Measurements from ENCODE around the gene FAM83G. TPM values are rescaled to one million over a fixed set of nuclear protein-coding genes. Genes with fewer than 3 reads are reported as not detected.

FAM83G gene
- total RNA-seq, 1 experiment from 2014 or later: 31.4 TPM

DNA sequence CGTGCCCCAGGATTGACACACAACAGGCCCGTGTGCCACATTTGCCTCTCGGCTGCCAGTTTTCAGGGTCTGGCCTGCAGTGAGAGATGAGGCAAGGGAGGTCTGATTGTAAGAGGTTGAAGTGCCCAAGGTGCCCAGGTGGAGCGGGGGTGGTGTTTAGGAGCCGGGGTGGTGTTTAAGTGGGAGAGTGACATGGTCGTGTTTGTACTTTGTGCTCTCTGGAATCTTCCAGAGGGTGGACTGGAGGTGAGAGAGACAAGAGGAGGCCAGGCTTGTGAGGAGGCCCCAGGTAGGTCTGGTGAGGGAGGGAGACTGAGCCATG is 42.1 kb downstream of the FAM83G start:
- no peaks in the 10 kb centered on the region for H3K36me3 Mint-ChIP-seq
- ChIA-PET POLR2A (no interaction called here), CTCF (interaction anchor here (0.9 to 2.6 kb wide), 2 partner anchors 10 to 61 kb away, joined by 3 to 20 read pairs; partner anchors contain the start of gene SLC5A10)
- ATAC-seq (no peak), DNase-seq (ENCODE audit: low spot score) (no peak)
- H3K27me3 Mint-ChIP-seq (ENCODE audit: low read depth): no peaks in the 10 kb centered on the region
- H3K4me1 Mint-ChIP-seq: peaks cover 14% of the 10 kb centered on the region
- no peaks in the 10 kb centered on the region for H3K9me3 Mint-ChIP-seq
- no peak for TF ChIP-seq ZBTB21 (CRISPR knock-in tag; IDR thresholded peaks at IDR 0.05; ENCODE audit: borderline replicate concordance)
- no peak for TF ChIP-seq AR (CRISPR knock-in tag; IDR thresholded peaks at IDR 0.05)
- no peak for TF ChIP-seq ZNF671 (CRISPR knock-in tag; IDR thresholded peaks at IDR 0.05)
- no peak for TF ChIP-seq ZNF317 (CRISPR knock-in tag; IDR thresholded peaks at IDR 0.05; ENCODE audit: borderline replicate concordance, low read depth)
- no peak for TF ChIP-seq TP53 (CRISPR knock-in tag; IDR thresholded peaks at IDR 0.05)
- TF ChIP-seq SMAD3 (CRISPR knock-in tag; IDR thresholded peaks at IDR 0.05; ENCODE audit: borderline replicate concordance): no peak
- TF ChIP-seq, protein P1, sequence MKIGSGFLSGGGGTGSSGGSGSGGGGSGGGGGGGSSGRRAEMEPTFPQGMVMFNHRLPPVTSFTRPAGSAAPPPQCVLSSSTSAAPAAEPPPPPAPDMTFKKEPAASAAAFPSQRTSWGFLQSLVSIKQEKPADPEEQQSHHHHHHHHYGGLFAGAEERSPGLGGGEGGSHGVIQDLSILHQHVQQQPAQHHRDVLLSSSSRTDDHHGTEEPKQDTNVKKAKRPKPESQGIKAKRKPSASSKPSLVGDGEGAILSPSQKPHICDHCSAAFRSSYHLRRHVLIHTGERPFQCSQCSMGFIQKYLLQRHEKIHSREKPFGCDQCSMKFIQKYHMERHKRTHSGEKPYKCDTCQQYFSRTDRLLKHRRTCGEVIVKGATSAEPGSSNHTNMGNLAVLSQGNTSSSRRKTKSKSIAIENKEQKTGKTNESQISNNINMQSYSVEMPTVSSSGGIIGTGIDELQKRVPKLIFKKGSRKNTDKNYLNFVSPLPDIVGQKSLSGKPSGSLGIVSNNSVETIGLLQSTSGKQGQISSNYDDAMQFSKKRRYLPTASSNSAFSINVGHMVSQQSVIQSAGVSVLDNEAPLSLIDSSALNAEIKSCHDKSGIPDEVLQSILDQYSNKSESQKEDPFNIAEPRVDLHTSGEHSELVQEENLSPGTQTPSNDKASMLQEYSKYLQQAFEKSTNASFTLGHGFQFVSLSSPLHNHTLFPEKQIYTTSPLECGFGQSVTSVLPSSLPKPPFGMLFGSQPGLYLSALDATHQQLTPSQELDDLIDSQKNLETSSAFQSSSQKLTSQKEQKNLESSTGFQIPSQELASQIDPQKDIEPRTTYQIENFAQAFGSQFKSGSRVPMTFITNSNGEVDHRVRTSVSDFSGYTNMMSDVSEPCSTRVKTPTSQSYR (CRISPR knock-in tag; IDR thresholded peaks at IDR 0.05): no peak
- TF ChIP-seq, protein P2, sequence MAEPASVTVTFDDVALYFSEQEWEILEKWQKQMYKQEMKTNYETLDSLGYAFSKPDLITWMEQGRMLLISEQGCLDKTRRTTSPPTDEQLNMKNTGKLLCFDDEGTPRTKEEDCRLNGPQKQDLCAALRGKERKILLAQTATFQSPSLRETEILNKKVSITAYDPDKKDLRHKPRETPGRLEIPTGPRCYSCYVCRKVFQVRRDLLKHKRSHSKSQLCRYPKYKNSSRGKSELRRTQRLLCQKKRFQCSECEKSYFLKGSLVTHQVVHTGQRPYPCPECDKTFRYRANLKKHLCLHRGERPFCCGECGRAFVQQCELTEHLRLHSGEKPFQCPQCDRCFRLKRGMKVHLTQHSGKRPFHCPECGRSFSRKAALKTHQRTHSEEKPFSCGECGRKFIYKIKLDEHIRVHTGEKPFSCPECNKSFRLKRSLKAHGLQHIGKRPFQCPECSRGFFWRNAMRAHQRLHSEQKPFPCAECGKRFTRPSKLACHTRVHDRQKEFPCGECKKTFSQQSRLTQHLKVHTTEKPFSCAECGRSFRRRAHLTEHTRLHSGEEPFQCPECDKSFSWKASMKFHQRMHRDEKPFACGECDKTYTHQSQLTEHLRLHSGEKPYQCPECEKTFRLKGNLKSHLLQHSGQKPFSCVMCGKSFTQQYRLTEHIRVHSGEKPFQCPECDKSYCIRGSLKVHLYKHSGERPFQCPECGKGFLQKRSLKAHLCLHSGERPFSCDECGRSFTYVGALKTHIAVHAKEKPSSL (CRISPR knock-in tag; conservative IDR thresholded peaks at IDR 0.05): no peak
- no peak for TF ChIP-seq USF2 (CRISPR knock-in tag; IDR thresholded peaks at IDR 0.05)
- TF ChIP-seq PREB (CRISPR knock-in tag; IDR thresholded peaks at IDR 0.05; ENCODE audit: borderline replicate concordance): no peak
- TF ChIP-seq, protein P3, sequence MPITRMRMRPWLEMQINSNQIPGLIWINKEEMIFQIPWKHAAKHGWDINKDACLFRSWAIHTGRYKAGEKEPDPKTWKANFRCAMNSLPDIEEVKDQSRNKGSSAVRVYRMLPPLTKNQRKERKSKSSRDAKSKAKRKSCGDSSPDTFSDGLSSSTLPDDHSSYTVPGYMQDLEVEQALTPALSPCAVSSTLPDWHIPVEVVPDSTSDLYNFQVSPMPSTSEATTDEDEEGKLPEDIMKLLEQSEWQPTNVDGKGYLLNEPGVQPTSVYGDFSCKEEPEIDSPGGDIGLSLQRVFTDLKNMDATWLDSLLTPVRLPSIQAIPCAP (CRISPR knock-in tag; IDR thresholded peaks at IDR 0.05): no peak
- H3K27ac Mint-ChIP-seq: no peak overlapping the region
- H3K4me3 Mint-ChIP-seq: no peak overlapping the region

DNA sequence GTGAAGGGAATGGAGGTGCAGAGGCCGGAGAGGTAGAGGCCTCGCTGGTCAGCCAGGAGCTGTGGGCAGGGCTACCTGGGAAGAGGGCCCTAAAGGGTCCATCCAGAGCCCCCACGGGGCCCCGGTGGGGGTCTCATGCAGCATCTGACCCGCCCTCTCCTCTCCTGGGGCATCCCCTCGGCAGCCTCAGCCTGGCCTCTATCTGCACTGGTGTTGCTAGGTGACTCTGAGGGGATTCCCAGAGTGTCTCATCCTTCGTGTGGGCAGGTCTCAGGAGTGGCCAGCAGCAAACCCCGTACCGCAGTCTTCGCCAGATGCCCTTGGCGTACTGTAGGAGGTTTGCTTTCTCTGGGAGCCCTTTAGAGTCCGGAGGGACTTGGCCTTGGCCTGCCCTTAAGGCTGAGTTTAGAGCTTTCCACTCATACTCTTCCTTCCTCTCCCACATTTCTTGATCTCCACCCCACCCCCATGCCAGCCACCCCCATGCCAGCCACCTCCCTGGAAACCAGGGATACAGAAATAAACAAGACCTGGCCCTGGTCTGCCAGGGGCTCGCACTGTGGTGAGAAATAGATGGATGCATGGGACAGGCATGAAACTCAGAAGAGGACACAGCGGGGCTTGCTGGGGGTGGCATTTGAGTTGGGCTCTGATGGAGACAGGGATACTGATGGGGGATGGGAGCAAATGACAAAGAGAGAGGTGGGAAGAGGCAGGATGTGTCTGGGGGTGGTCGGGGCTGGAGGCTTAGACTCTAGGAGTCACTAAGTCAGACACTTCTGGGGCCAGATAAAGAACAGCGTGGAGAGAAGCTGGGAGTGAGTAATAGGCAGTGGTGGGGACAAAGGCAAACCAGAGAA is 42.7 kb downstream of the FAM83G start:
- ATAC-seq: no peak
- DNase-seq (ENCODE audit: low spot score): no peak
- Mint-ChIP-seq H3K27me3 (ENCODE audit: low read depth) (no peaks in the 10 kb centered on the region), H3K27ac (no peak overlapping the region), H3K4me3 (no peak overlapping the region), H3K9me3 (no peaks in the 10 kb centered on the region), H3K36me3 (no peaks in the 10 kb centered on the region), H3K4me1 (peaks cover 8% of the 10 kb centered on the region)
- ChIA-PET CTCF (interaction anchor here (0.7 to 2.6 kb wide), 24 partner anchors 8 to 145 kb away, joined by 3 to 22 read pairs (median 6); partner anchors contain the start of genes FAM83G, PRPSAP2 and SLC5A10), POLR2A (no interaction called here)
- TF ChIP-seq, protein P4, sequence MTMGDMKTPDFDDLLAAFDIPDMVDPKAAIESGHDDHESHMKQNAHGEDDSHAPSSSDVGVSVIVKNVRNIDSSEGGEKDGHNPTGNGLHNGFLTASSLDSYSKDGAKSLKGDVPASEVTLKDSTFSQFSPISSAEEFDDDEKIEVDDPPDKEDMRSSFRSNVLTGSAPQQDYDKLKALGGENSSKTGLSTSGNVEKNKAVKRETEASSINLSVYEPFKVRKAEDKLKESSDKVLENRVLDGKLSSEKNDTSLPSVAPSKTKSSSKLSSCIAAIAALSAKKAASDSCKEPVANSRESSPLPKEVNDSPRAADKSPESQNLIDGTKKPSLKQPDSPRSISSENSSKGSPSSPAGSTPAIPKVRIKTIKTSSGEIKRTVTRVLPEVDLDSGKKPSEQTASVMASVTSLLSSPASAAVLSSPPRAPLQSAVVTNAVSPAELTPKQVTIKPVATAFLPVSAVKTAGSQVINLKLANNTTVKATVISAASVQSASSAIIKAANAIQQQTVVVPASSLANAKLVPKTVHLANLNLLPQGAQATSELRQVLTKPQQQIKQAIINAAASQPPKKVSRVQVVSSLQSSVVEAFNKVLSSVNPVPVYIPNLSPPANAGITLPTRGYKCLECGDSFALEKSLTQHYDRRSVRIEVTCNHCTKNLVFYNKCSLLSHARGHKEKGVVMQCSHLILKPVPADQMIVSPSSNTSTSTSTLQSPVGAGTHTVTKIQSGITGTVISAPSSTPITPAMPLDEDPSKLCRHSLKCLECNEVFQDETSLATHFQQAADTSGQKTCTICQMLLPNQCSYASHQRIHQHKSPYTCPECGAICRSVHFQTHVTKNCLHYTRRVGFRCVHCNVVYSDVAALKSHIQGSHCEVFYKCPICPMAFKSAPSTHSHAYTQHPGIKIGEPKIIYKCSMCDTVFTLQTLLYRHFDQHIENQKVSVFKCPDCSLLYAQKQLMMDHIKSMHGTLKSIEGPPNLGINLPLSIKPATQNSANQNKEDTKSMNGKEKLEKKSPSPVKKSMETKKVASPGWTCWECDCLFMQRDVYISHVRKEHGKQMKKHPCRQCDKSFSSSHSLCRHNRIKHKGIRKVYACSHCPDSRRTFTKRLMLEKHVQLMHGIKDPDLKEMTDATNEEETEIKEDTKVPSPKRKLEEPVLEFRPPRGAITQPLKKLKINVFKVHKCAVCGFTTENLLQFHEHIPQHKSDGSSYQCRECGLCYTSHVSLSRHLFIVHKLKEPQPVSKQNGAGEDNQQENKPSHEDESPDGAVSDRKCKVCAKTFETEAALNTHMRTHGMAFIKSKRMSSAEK (CRISPR knock-in tag; IDR thresholded peaks at IDR 0.05; ENCODE audit: borderline replicate concordance): no peak
- TF ChIP-seq RELA (CRISPR knock-in tag; IDR thresholded peaks at IDR 0.05; ENCODE audit: borderline replicate concordance) (no peak), MYBL2 (CRISPR knock-in tag; IDR thresholded peaks at IDR 0.05) (no peak)
- TF ChIP-seq, protein P5, sequence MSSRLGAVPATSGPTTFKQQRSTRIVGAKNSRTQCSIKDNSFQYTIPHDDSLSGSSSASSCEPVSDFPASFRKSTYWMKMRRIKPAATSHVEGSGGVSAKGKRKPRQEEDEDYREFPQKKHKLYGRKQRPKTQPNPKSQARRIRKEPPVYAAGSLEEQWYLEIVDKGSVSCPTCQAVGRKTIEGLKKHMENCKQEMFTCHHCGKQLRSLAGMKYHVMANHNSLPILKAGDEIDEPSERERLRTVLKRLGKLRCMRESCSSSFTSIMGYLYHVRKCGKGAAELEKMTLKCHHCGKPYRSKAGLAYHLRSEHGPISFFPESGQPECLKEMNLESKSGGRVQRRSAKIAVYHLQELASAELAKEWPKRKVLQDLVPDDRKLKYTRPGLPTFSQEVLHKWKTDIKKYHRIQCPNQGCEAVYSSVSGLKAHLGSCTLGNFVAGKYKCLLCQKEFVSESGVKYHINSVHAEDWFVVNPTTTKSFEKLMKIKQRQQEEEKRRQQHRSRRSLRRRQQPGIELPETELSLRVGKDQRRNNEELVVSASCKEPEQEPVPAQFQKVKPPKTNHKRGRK (CRISPR knock-in tag; IDR thresholded peaks at IDR 0.05; ENCODE audit: borderline replicate concordance): no peak
